ENCODE data around the gene LIN28A. TPM values are rescaled to one million over a fixed set of nuclear protein-coding genes. Genes with fewer than 3 reads are reported as not detected.

LIN28A gene
- total RNA-seq, 2 experiments from 2014 or later, result not detected

DNA sequence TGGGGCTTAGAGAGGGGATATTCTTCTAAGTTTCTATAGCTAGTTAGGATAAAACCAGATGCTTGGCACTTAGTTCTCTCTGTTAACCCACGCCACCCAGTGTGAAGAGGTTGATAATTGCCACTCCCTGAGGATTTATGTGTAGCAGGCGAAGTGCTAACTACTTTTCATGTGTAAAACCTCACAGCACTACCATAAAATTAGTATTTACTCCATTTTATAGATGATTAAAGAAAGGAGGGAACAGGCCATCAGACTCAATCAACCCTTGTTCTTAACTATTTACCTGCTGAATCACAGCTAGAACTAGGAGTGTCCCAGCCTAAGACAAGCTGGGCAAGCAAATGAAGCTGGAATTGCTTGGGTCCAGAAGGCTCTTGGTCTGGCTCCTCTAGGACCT lies 8.9 kb downstream of the LIN28A start:
- H3K27me3 ChIP-seq (ENCODE audit: control insufficient read depth in 1 of 2, insufficient read depth in 2 of 2, low read length in 2 of 2), result peaks cover 3 to 10% of the 10 kb centered on the region in 2 experiments

DNA sequence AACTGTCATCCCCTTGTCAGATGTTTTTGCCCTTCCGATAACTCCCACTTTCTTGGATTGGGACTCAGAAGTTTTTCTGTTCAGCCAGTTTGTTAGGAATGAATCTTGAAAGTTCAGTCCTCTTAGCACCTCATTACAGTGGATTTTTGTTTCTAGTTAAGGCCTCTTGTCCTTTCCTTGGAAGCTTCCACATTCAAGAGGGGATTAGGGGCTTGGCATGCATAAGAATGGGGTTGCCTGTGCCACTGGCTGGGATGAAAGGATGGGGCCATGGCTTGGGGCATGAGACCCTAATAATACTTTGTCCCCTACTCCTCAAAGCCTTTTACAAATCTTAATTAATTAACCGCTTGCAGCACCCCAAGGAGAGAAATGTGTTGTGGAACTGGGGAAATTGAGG lies 19.1 kb downstream of the LIN28A start:
- no peak overlapping the region for H3K4me3 Mint-ChIP-seq
- POLR2A ChIA-PET, result interaction anchor here (0.6 to 1.4 kb wide), 4 partner anchors 12 to 525 kb away, joined by 3 to 9 read pairs (median 3); no protein-coding TSS in a partner anchor

More for the DNA sequence above, 8.9 kb downstream of the LIN28A start:
- DNase-seq (no peak), ATAC-seq (ENCODE audit: poor library complexity) (no peak)
- CTCF ChIA-PET, result interaction anchor here (0.9 kb wide), 1 partner anchor 98 kb away, joined by 3 read pairs; no protein-coding TSS in a partner anchor
- Histone ChIP-seq H3K27ac (ENCODE audit: low read depth in 1 of 2, low read length in 2 of 2) (no peak overlapping the region), H3K9me3 (ENCODE audit: control insufficient read depth in 1 of 2, insufficient read depth in 1 of 2, low read length in 2 of 2) (no peaks in the 10 kb centered on the region), H3K36me3 (ENCODE audit: insufficient read depth, low read length) (no peaks in the 10 kb centered on the region), H3K4me3 (ENCODE audit: low read length) (no peak overlapping the region), H3K4me1 (ENCODE audit: insufficient read depth, low read length) (no peaks in the 10 kb centered on the region)
- TF ChIP-seq, protein P1, sequence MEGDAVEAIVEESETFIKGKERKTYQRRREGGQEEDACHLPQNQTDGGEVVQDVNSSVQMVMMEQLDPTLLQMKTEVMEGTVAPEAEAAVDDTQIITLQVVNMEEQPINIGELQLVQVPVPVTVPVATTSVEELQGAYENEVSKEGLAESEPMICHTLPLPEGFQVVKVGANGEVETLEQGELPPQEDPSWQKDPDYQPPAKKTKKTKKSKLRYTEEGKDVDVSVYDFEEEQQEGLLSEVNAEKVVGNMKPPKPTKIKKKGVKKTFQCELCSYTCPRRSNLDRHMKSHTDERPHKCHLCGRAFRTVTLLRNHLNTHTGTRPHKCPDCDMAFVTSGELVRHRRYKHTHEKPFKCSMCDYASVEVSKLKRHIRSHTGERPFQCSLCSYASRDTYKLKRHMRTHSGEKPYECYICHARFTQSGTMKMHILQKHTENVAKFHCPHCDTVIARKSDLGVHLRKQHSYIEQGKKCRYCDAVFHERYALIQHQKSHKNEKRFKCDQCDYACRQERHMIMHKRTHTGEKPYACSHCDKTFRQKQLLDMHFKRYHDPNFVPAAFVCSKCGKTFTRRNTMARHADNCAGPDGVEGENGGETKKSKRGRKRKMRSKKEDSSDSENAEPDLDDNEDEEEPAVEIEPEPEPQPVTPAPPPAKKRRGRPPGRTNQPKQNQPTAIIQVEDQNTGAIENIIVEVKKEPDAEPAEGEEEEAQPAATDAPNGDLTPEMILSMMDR (IDR thresholded peaks at IDR 0.05), result no peak
- no peak overlapping the region for H3K4me3 Mint-ChIP-seq
- H3K4me1 Mint-ChIP-seq (ENCODE audit: low read depth), result no peaks in the 10 kb centered on the region
- POLR2A ChIA-PET, result no interaction called here
- peaks cover 22% of the 10 kb centered on the region for H3K27me3 Mint-ChIP-seq
- intact Hi-C loops (cut with DNase I, micrococcal nuclease), result loop anchor here in 1 of 2 experiments (10.0 kb wide), 1 partner anchor 385 kb away; no protein-coding TSS in a partner anchor
- no peak overlapping the region for H3K27ac Mint-ChIP-seq
- no peaks in the 10 kb centered on the region for H3K9me3 Mint-ChIP-seq
- no peaks in the 10 kb centered on the region for H3K36me3 Mint-ChIP-seq (ENCODE audit: low read depth)

DNA sequence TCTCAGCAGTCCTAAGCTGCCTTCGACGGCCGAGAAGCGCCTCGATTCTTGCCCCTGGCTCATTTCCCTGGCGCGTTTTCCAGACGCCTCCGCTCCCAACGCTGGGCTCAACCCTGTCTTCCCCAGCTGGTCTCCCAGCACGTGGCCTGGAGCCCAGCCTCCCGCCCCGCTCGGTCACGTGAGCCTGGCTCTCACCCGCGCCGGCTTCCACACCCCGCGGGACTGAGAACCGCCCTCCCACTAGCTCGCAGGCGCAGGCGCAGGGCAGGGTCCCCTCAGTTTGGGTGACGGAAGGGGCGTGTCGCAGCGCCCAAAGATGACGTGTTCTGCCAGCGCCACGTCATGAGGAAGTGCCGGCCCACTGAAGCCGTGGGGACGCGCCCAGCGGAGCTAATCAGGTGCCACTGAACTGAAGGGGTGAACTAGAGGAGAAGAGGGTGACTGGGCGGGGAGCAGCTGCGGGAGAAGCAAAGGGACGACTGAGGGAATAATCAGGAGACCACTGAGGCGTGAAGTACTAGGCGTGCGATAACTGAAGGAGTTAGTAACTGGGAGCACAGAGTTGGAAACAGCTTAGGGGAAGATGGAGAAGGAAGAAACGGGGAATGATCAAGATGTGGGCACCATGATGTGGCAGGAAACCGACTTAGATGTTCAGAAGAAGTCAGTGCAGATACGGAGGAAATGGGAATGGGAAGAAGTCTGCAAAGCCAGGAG lies 21.5 kb downstream of the LIN28A start, which contains the start of gene DHDDS:
Gene DHDDS (plus strand): TSS at position 343 of the 717 bp plus-strand sequence. CDS start 625 bp downstream, outside the sequence.
- Histone ChIP-seq H3K27ac (ENCODE audit: low read depth in 1 of 2, low read length in 2 of 2) (peak within 1 kb of the TSS; percentile 36 to 77), H3K9me3 (ENCODE audit: control insufficient read depth in 1 of 2, insufficient read depth in 1 of 2, low read length in 2 of 2) (no peaks in the 10 kb centered on the region), H3K36me3 (ENCODE audit: insufficient read depth, low read length) (peaks cover 24% of the 10 kb centered on the region), H3K4me3 (ENCODE audit: low read length) (peak within 1 kb of the TSS; percentile 81), H3K4me1 (ENCODE audit: insufficient read depth, low read length) (peaks cover 26% of the 10 kb centered on the region), H3K27me3 (ENCODE audit: control insufficient read depth in 1 of 2, insufficient read depth in 2 of 2, low read length in 2 of 2) (no peaks in the 10 kb centered on the region)
- intact Hi-C loops (cut with DNase I, micrococcal nuclease), result loop anchor here (2.0 to 5.0 kb wide), 4 partner anchors 39 to 460 kb away; partner anchors contain the start of genes GPN2 (in 1 of the 2) and HMGN2 (in 1 of the 2)
- ChIA-PET POLR2A (interaction anchor here (0.5 to 3.3 kb wide), 30 partner anchors 8 to 611 kb away, joined by 3 to 66 read pairs (median 4); partner anchors contain the start of genes CD52, CEP85, GPATCH3 and HMGN2), CTCF (interaction anchor here (1.0 to 2.6 kb wide), 3 partner anchors 15 to 198 kb away, joined by 4 to 14 read pairs (median 5); partner anchors contain the start of gene CEP85)
- Mint-ChIP-seq H3K27me3 (no peaks in the 10 kb centered on the region), H3K9me3 (no peaks in the 10 kb centered on the region), H3K4me3 (peak within 1 kb of the TSS; percentile 92), H3K36me3 (ENCODE audit: low read depth) (peaks cover 11% of the 10 kb centered on the region), H3K27ac (peak within 1 kb of the TSS; percentile 88), H3K4me1 (ENCODE audit: low read depth) (peaks cover 23% of the 10 kb centered on the region)
- ATAC-seq (ENCODE audit: poor library complexity), result peak; percentile 94
- DNase-seq, result peak; percentile 95 to 99 (median 98)
- TF ChIP-seq, protein P1 (IDR thresholded peaks at IDR 0.05), result no peak

More for the DNA sequence above, 19.1 kb downstream of the LIN28A start:
- H3K27ac ChIP-seq (ENCODE audit: low read depth in 1 of 2, low read length in 2 of 2), result no peak overlapping the region
- no peak for ATAC-seq (ENCODE audit: poor library complexity)
- H3K4me3 ChIP-seq (ENCODE audit: low read length), result no peak overlapping the region
- H3K4me1 ChIP-seq (ENCODE audit: insufficient read depth, low read length), result peaks cover 26% of the 10 kb centered on the region
- TF ChIP-seq, protein P1 (IDR thresholded peaks at IDR 0.05), result no peak
- CTCF ChIA-PET, result interaction anchor here (1.4 kb wide), 1 partner anchor 12 kb away, joined by 9 read pairs; no protein-coding TSS in a partner anchor
- intact Hi-C loops (cut with DNase I, micrococcal nuclease), result loop anchor here in 1 of 2 experiments (5.0 kb wide), 1 partner anchor 463 kb away; the partner anchor contains the start of gene GPN2
- H3K4me1 Mint-ChIP-seq (ENCODE audit: low read depth), result peaks cover 23% of the 10 kb centered on the region
- peaks cover 14% of the 10 kb centered on the region for H3K27me3 Mint-ChIP-seq
- no peak overlapping the region for H3K27ac Mint-ChIP-seq
- peaks cover 11% of the 10 kb centered on the region for H3K36me3 Mint-ChIP-seq (ENCODE audit: low read depth)
- no peak for DNase-seq
- peaks cover 9% of the 10 kb centered on the region for H3K36me3 ChIP-seq (ENCODE audit: insufficient read depth, low read length)
- no peaks in the 10 kb centered on the region for H3K9me3 ChIP-seq (ENCODE audit: control insufficient read depth in 1 of 2, insufficient read depth in 1 of 2, low read length in 2 of 2)
- H3K27me3 ChIP-seq (ENCODE audit: control insufficient read depth in 1 of 2, insufficient read depth in 2 of 2, low read length in 2 of 2), result no peaks in the 10 kb centered on the region
- no peaks in the 10 kb centered on the region for H3K9me3 Mint-ChIP-seq
